GM18505 (cell line): ENCODE results near the gene DEPDC5.

Experiments used
- ATAC-seq: cut with Tn5 transposase; IDR thresholded peaks from one replicate; pipeline ENCODE4 v1.9.1; 2021; ENCODE audit not compliant: unreplicated experiment
- POLR2A ChIP-seq: IDR thresholded peaks from 4 replicates; pipeline ENCODE4 v1.6.1; 2011; ENCODE audit warnings: borderline replicate concordance; ENCODE audit not compliant: insufficient read depth, insufficient read length; ENCODE audit errors: extremely low read depth

The DEPDC5 gene

DNA sequence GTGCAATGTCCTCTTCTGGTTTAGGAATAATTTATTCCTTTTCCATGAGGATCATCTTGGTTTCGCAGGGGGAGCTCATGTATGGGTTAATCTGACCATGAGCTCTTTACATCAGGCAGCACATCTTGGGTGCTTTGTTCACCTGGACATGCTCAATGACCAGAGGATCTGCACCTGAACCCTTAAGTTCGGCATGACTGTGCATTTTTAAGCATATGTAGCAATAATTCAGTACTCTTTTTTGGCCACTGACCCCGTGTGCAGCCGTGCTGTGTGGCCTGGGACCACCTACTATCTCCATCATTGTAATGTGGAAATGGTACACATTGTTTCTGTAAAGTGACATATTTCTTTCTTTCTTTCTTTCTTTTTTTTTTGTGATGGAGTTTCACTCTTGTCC lies 62.9 kb downstream of the DEPDC5 start:
- no peak for ATAC-seq

DNA sequence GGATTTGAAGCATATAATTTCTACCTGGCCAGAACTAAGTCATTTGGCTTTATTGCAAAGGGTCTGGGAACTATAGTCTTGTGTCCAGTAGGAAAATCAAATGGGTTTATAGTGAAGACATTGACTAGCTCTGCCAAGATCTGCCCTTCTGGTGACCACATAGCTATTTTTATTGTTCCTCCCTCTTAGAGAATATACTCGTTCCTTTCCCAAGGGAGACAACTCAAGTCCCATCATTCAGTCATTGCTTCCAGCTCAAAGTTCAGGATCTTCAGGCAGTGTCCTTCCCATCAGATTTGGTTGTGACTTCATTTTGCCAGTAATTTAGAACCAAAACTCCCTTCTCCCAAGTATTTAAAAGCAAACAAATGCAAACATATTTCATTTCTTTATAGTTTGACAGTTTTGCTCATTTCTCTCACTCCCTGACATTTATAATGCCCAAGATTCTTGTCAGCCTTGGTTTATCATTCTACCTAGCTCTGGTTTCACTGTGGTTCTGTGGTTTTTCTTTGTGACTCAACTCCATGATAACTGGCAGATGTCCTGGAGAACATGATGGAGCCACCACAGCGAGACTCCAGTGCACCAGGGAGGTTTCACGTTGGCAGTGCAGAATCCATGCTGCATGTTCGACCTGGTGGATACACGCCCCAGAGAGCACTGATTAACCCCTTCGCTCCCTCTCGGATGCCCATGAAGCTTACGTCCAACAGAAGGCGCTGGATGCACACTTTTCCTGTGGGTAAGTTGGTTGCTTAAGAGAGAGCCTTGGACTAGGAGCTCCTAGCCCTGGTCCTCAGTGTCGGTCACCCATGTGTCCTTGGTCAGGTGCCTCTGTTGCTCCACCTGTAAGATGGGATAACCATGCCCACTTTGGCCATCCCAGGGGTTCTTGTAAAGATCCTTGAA lies 64.9 kb downstream of the DEPDC5 start:
- ATAC-seq = no peak
- TF ChIP-seq POLR2A = no peak

More for the DNA sequence above, 62.9 kb downstream of the DEPDC5 start:
- TF ChIP-seq POLR2A = no peak

GRCh38 chr22:31820655-31821054 lies 66.8 kb downstream of the DEPDC5 start:
- TF ChIP-seq POLR2A = no peak
- no peak for ATAC-seq

- no peak for ATAC-seq
- no peak for TF ChIP-seq POLR2A
These were observed 67.8 kb downstream of the DEPDC5 start for GRCh38 chr22:31821572-31821971.

DNA sequence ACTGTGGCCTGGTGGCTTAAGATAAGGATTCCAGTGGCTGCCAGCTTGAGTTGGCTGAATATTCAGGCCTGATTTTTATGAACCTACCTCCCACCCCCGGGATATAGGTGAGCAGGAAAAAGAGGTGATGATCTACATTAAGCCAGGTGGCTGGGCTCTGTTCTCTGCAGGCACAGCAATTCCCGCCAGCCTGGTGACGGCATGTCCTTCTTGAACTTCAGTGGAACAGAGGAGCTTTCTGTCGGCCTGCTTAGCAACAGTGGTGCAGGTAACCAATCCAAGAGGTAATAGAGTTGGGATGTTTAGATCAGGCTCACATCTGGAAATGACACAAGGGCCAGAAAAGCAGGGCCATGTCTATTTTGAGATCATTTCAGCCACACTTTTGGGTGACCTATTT lies 68.7 kb downstream of the DEPDC5 start:
- TF ChIP-seq POLR2A = no peak
- ATAC-seq = no peak

DNA sequence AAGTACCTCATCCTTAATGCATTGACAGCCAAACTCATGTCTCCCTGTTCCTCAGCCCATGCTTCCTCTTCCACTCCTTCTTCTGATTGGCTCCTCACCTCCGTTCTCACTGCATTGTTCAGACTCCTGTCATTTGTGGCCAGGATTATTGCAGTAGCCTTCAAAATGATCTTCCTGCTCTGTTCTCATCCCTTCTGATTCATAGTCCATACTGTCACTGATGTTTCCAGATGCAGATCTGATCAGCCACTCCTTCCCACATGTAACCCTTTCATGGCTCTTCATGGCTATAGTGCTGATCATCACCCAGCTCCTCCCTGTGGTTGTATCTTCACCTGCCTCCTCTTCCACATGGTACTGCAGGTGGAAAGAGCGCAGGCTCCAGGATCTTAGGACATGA lies 71.7 kb downstream of the DEPDC5 start:
- no peak for TF ChIP-seq POLR2A
- no peak for ATAC-seq

DNA sequence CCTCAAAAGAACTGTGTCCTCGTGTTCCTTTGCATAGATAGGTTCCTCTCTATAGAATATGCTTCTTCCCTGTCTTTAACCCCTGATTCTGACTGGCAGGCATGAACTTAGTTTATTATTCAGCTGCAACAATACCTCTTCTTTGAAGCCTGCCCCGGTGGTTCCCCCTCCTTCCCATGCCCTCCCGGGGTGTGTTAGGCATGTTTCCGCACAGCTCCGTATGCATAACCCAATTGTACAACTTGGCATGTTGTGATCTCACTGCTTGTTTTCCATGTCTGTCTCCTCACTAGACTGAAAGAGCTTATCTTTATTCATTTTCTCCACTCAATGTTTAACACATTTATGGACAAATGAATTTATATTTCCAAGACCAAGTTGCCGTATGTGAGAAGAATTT lies 72.6 kb downstream of the DEPDC5 start:
- TF ChIP-seq POLR2A = no peak
- ATAC-seq = no peak

- ATAC-seq = no peak
- no peak for TF ChIP-seq POLR2A
These were observed 74.9 kb downstream of the DEPDC5 start for GRCh38 chr22:31828739-31829138.

DNA sequence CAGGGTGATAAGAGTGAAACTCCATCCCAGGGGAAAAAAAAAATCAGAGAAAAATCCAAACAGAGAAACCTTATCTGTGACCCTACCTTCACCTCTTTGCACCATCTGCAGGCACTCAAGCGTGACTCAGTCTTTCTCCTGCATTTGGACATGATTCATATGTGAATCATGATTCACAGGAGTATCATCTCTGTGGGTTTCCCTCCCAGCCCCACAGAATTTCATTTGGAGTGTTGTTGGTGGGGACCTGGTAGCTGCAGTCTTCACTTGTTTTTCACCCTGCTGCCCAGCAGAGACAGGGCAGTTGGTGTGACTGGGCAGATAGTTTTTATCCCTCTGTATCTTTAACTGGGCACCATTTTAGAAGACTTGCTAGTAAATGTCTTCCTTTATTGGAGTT lies 75.7 kb downstream of the DEPDC5 start:
- TF ChIP-seq POLR2A = no peak
- no peak for ATAC-seq

DNA sequence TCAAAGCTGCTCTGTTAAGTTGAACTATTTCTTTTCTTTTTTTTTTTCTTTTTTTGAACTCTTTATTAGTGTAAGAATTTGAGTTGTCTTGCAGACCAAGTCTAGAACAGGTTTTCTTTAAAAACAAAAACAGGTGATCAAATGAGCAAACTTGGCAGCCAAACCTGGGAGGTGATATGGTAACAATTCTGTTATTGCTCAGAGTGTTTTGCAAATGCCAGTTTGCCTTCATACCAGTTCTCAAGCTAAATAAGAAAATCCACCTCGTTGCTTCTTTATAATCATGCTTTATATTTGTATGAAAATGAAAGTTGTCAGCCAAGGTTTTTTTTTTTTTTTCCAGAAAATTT lies 76.9 kb downstream of the DEPDC5 start:
- ATAC-seq = no peak
- TF ChIP-seq POLR2A = no peak

GRCh38 chr22:31833930-31834329 lies 80.1 kb downstream of the DEPDC5 start:
- TF ChIP-seq POLR2A = no peak
- no peak for ATAC-seq

- ATAC-seq = no peak
- no peak for TF ChIP-seq POLR2A
These were observed 82.2 kb downstream of the DEPDC5 start for GRCh38 chr22:31836010-31836409.

DNA sequence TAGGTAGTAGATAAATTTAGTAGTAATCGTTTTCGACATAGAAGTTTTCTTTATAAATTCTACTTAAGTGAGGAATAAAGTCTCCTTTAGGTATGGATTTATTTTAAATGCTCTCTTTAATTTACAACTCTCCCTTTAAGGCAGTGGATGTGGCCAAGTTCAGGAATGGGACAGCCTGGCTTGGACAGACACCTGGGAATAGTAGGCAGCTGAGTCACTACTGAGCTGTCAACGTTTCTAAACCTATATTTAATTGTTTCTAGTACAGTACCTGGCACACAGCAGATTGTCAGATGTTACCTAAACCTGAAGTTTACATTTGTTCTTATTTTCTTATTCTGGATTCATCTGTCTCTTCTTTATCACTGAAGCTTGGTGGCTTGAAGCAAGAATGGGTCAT lies 85.1 kb downstream of the DEPDC5 start:
- TF ChIP-seq POLR2A = no peak
- no peak for ATAC-seq

DNA sequence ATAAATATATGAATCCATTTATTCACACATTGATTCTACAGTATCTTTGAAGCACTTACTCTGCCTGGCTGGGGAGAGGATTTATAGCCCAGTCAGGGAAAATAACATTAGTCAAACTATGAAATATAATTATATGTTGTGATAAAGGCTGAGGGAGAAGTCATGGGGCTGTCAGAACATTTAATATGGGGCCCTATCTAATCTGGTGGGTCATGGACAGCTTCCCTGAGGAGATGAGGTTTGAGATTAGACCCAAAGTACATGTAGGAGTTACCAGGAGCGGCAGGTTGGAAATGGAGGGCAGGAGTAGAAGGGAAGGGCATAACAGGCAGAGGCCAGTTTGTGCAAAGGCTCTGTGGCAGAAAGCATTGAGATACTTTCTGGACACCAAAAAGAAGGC lies 86.2 kb downstream of the DEPDC5 start:
- ATAC-seq = no peak

More for the DNA sequence above, 86.2 kb downstream of the DEPDC5 start:
- TF ChIP-seq POLR2A = no peak
